Measurements from ENCODE around the gene AVL9.

DNA sequence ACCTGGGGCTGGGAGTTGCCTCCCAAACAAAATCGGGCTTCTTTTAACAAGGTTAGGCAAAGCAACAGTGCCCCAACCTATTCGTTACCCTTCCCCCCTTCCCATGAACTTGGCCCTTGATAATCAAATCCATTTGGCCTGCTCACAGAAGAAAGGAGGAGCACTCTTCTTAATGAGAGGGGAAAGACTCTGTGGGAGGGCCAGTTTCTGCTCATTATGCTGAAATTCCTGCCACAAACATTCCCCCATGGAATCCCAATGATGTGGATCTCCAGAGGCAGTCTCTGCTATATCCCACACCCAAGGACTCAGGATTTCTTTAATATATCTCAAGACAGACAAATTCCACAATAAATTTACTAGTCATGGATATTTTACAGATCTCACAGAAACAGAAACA, 48.1 kb upstream of the AVL9 start:
- no peak for TF ChIP-seq POLR2AphosphoS5 (IDR thresholded peaks at IDR 0.05)
- TF ChIP-seq CTCF (IDR thresholded peaks at IDR 0.05) = no peak
- TF ChIP-seq POLR2A (IDR thresholded peaks at IDR 0.05) = no peak
